ENCODE measurements around the gene GREB1L.

The GREB1L gene

DNA sequence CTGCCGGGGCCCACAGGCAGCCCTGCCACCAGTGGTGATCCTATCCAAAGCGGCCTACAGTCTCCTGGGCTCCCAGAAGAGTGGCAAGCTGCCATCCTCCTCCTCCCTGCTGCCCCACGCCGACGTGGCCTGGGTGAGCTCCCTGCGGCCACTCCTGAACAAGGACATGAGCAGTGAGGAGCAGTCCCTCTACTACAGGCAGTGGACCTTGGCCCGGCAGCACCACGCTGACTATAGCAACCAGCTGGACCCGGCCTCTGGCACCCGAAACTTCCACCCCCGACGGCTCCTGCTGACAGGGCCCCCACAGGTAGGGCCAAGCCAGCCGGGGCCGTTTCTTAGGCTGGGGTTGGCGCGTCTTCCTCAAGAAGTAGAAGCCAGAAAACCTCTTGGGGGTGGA, 258.0 kb downstream of the GREB1L start:
- DNase-seq: no peak

DNA sequence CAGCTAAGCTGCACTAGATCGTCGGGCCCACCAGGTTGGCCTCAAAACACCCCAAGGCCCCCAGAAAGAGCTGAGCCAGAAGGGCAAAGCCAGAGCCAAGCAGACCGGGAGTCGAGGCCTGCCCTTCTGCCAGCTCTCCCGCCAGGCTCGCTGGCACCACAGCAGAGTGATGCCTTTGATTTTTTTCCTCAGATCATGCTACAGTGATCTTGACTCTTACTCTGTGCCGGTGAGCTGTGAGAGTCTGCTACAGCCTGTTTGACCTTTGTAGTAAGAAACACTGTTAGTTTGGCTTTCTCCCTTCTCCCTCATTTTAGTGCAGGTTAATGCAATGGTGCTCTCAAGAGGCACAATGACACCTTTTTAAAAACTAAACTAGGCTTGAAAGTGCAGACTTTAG, 260.6 kb downstream of the GREB1L start:
- no peak for DNase-seq

DNA sequence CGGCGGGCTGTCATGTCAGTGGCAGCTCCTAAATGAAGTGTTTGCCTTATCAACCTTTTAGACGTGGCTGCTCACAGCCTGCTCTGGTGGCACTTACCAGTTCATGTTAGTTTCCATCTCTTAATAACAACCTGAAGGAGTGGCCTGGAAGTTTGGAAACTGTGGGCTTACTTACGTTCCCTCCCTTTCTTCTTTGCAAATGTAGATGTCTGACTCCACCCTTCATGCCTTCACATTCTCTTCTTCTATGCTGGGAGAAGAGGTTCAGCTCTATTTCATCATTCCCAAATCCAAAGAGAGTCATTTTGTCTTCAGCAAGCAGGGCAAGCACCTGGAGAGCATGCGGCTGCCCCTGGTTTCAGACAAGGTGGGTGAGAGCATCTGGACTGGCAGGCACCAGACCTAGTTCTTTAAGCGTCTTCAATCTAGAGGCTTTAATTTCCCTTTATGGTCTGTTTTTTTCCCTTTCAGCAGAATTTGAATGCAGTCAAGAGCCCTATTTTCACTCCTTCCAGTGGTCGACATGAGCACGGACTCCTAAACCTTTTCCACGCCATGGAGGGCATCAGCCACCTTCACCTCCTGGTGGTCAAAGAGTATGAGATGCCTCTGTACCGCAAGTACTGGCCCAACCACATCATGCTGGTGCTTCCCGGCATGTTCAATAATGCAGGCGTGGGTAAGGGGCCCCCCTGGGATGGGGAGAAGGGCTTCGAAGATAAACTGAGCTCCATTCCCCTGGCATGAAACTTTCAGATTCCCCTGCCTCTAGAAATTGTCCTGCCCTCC, 266.1 kb downstream of the GREB1L start:
- no peak for DNase-seq

DNA sequence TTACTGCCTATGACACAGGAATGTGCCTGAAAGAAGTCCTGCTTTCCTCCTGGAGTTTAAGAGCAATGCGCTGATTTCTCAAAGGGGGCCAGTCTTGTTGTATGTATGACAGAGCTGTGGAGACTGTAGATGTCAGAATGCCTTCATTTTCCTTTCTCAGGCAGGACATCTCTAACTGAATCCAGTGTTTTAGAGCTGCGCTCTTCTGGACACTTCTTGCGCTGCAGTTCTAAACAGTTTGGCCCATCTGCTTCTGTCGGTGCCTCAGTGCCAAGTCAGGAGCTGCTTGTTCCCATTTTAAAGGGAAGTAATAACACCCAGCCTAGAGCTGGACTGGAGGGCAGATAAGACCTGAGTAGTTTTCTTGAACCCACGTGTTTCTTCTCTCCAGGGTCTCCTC, 267.0 kb downstream of the GREB1L start:
- no peak for DNase-seq

DNA sequence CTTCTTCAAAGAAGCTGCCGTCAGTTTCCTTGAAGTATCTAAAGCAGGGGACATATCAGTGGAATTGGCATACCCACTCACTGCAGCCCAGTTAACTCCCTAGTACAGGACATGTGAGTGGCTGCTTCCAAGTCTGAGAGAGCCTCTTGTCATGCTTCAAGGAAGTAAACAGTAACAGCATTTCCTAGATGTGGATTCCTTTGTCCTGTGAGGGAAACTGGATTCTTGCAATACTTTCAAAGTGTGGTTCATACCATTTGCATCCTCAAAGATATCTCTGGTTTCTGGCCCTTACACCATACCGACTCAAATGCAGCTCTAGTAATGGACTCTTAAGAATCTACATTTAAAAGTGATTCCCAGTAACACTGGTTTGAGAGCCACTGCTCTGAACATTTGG, 271.3 kb downstream of the GREB1L start:
- DNase-seq: no peak

DNA sequence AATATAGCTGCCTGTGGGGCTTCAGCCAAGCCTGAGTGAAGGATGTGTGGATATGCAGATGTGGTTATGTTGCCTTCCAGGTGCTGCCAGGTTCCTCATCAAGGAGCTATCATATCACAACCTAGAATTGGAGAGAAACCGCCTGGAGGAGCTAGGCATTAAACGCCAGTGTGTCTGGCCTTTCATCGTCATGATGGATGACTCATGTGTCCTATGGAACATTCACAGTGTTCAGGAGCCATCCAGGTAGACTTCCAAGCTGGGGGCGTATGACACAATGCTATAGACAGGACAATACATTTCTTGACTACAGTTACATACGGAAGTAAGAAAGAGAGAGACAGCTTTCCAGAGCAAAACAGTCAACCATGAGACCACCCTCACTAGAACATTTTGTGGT, 271.7 kb downstream of the GREB1L start:
- DNase-seq: no peak

DNA sequence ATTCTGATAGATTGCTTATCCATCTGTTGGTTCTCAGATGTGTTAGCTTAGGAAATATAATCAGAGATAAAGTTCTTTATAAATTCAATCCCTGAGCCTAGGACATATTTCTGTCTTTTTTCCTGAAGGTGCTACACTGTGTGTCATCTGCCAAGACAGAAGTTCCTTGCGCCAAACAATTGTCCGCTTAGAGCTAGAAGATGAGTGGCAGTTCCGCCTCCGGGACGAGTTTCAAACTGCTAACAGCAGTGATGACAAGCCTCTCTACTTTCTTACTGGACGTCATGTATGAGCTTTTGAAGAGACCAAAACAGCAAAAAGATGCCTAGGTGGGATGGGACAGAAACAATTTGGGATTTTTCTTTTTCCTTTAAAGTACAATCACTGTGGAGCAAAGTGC, 280.5 kb downstream of the GREB1L start:
- no peak for DNase-seq

DNA sequence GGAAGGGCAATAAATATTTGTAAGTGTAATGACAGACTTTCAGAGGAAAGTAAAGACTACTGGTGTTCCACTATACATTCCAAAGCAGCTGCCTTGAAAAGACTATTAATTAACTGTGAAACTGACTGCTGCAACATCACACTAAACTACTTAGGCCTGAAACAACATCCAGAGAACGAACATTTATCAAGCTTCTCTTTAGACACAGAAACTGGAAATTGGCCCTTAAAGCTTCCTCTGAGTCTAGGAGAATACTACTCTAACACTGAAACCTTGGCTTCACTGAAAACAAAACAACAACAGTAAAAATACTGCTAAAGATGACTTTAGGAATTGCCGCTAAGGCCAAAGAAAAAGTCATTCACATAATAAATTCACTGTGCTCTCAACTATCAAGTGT, 283.9 kb downstream of the GREB1L start:
- no peak for DNase-seq

DNA sequence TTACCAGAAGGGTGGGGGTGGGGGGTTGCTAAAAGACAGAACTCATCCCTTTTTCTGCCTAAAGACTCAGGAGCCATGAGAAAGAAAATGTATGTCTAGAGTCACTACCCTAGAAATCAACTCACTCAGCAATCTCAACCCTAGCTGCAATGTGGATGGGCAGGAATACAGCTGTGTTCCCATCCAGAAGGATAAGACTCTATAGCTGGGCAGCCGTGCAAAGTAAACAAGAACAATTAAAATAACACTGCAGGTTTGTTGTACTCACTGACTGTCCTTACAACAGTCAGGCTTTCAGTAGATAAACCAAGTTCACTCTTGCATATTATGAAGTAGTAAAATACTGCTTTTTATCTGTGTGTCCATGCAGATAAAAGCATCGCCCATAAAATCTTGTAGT, 284.4 kb downstream of the GREB1L start:
- no peak for DNase-seq

DNA sequence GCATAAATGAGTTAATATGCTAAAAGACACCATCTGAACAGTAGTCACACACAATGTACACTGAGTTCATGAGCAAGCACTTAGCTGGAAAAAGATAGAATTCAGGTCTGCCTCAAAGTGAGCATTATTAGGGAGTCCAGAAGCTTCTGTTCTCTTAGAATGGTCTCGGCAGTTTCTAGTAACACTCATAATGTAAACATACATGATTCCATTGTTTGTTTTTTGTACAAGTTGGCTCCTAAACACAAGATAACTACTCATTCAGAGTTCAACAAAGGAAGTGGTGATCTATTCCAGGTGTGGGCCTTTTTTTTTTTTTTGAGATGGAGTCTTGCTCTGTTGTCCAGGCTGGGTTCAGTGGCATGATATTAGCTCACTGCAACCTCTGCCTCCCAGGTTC, 292.3 kb downstream of the GREB1L start:
- DNase-seq: no peak

DNA sequence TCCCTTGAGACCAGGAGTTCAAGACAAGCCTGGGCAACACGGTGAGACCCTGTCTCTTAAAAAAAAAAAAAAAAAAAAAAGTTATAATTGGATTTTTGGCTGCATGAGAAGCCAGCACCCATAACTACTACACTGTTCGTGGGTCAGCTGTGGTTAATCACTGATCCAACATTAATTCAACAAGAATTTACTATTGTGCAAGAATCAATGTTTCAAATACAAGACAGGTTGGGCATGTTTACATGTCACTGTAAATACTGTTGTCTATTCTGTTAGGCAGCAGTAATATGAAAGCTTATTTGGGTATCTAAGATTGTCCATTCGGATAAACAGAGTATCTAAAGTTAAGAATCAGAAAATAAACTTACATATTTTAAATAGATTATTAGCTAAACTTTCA, 296.2 kb downstream of the GREB1L start:
- DNase-seq: no peak

DNA sequence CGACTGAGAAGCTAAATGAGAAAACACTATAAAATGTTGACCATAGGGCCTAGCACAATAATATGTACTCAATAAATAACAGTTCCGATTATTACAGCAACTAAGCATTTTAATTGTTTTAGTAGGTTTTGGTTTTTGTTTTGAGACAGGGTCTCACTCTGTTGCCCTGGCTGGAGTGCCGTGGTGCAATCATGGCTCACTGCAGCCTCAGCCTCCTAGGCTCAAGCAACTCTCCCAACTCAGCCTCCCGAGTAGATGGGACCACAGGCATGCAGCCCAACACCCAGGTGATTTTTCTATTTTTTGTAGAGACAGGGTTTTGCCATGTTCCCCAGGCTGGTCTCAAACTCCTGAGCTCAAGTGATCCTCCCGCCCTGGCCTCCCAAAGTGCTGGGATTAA, 304.4 kb downstream of the GREB1L start:
- no peak for DNase-seq

DNA sequence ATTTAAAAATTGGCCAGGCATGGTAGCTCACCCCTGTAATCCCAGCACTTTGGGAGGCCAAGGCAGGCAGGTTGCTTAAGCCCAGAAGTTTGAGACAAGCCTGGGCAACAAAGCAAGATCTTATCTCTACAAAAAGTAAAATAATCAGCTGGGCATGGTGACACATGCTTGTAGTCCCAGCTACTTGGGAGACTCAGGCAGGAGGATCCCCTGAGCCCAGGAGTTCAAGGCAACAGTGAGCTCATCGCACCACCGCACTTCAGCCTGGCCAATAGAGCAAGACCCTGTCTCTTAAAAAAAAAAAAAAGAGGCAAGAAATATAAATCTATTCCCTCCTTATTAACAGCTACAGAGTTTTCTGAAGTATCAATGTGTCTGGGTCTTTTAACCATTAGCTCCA, 306.6 kb downstream of the GREB1L start:
- DNase-seq: no peak

DNA sequence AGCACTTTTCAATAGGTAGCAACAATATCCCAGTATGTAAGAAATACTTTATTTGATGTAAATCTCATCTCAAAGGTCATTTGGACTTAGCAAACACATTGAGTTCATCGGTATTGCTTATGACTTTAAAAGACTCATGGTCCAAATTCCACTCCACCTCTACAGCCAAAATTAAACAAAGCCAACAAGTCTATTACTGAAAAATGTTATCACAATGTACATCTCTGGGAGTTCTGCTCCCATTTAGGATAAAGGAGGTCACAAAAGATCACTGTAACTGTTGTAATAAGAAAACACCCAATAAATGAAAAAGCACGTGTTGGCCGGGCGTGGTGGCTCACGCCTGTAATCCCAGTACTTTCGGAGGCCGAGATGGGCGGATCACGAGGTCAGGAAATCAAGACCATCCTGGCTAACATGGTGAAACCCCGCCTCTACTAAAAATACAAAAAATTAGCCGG, 308.5 kb downstream of the GREB1L start:
- no peak for DNase-seq

DNA sequence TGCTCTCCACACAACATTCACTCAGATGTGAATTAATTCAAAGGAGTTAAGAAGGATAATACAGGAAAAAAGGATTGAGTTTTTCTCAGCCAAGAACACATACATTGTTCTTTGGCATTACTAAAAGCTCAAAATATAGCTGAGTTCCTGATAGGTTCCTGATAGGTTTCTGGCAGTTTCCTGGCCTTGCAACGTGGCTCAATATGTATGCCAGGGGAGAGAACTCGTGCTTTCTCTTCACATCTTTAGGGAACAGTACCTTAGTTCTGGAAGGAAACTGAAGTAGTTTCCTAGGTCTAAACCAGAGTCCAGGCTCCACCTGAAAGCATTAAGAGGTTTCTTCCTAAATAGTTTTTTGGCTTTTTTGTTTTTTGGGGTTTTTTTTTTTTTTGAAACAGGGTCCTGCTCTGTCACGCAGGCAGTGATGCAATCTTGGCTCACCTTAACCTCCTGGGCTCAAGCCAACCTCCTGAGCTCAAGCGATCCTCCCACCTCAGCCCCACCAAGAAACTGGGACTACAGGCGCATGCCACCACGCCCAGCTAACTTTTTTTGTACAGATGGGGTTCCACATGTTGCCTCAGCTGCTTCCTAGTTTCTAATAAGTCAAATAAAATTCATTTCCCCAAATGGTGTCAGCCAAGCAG, 315.7 kb downstream of the GREB1L start:
- no peak for DNase-seq

DNA sequence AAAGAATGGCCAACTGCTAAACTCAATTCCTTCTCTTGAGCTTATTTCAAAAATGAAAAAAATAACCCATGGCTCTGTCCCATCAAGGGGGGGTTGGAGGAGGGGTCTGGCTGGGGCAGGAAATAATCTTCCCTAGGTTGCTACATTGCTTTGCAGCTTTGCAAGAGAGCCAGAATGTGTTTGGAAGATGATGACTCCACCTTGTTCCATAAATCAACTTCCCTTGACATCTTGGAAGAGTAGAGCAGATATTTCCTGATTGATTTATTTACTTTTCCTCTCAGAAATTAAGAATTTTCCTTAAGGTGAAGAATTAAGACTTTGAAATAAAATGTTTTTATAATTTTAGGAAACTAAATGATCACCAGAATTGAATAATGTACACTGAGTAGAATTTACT, 317.2 kb downstream of the GREB1L start:
- no peak for DNase-seq

DNA sequence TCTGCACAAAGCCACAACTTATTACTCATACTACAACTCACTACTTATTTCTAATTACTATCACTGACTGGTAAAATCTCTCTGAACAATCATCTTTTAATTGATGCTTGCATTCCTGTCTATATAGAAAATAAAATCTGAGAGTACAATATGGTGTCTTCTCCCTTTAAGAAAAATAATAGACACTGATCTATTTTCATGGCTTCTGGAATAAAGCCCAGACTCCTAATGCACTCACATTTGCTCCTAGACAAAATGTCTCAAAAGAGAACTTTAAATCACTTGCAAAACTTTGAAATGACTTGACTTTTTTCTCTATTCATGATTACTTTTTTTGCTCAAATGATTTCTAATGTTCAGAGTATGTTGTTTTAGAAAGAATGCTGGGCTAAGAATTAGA, 329.7 kb downstream of the GREB1L start:
- no peak for DNase-seq
